IPS DF 6.9 (cell line): Measurements from ENCODE around the gene FAM229B.
A peak's percentile ranks its signal among the peaks of the same experiment; 100 is the strongest.

Experiments
- DNase-seq: peaks from one replicate; pipeline ENCODE4 v3.0.0-alpha.2; 2013; ENCODE audit warnings: low read depth, low spot score
- H3K27ac ChIP-seq: one replicate; pipeline ENCODE4 v1.5.1; 2013; ENCODE audit warnings: low read length, control low read depth
- H3K27me3 ChIP-seq: 2 replicates; pipeline ENCODE4 v1.6.1; 2013; ENCODE audit warnings: mild to moderate bottlenecking, low read length; ENCODE audit not compliant: control insufficient read depth, insufficient read depth
- H3K36me3 ChIP-seq: 2 replicates; pipeline ENCODE4 v1.6.1; 2013; ENCODE audit warnings: low read length; ENCODE audit not compliant: control insufficient read depth, insufficient read depth
- H3K4me1 ChIP-seq: 2 replicates; pipeline ENCODE4 v1.6.1; 2013; ENCODE audit warnings: low read length; ENCODE audit not compliant: control insufficient read depth, insufficient read depth
- H3K4me3 ChIP-seq: 2 replicates; pipeline ENCODE4 v1.5.1; 2013; ENCODE audit warnings: mild to moderate bottlenecking, low read length
- H3K9me3 ChIP-seq: 2 replicates; pipeline ENCODE4 v1.6.1; 2013; ENCODE audit warnings: low read length, inconsistent platforms; ENCODE audit not compliant: control insufficient read depth, insufficient read depth
- WGBS: extraction: QIAGEN DNeasy Blood & Tissue Kit; methylation state at CpG from one replicate; pipeline ENCODE4 v1.1.7; 2013; ENCODE audit warnings: mixed read lengths, missing lambda C conversion rate; ENCODE audit not compliant: insufficient read length, insufficient coverage; 5-methylcytosine and 5-hydroxymethylcytosine counted together

Gene FAM229B

GRCh38 chr6:112139052-112139451 is 51.7 kb downstream of the FAM229B start:
- no peaks in the 10 kb centered on the region for H3K4me1 ChIP-seq
- no peak overlapping the region for H3K27ac ChIP-seq
- H3K4me3 ChIP-seq: no peak overlapping the region
- H3K27me3 ChIP-seq: no peaks in the 10 kb centered on the region
- no CpG with 5 or more reads among the region's 8 CpGs for WGBS
- H3K9me3 ChIP-seq: no peaks in the 10 kb centered on the region
- no peaks in the 10 kb centered on the region for H3K36me3 ChIP-seq
- no peak for DNase-seq

DNA sequence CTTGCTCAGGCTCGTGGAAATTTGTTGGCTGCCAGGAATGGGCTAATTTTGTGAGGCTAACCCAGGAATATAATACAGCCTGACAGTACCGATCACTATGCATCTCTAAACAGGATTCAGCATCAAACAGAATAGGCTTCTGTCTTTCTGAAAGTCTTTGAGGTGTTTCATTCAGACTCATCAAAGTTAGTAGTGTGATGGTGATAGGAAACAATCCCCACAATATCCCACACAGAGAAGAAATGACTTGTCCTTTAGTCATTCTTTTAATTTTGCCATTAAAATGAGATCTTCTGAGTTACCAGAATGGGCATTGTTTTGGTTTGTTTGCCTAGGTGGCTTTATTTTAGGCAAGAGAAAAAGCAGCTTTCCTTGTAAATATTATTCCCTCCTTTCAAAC is 54.3 kb downstream of the FAM229B start:
- Histone ChIP-seq H3K9me3 (no peaks in the 10 kb centered on the region), H3K4me3 (no peak overlapping the region), H3K36me3 (no peaks in the 10 kb centered on the region), H3K27me3 (no peaks in the 10 kb centered on the region), H3K4me1 (no peaks in the 10 kb centered on the region), H3K27ac (no peak overlapping the region)
- WGBS: no CpG with 5 or more reads among the region's 2 CpGs
- no peak for DNase-seq

DNA sequence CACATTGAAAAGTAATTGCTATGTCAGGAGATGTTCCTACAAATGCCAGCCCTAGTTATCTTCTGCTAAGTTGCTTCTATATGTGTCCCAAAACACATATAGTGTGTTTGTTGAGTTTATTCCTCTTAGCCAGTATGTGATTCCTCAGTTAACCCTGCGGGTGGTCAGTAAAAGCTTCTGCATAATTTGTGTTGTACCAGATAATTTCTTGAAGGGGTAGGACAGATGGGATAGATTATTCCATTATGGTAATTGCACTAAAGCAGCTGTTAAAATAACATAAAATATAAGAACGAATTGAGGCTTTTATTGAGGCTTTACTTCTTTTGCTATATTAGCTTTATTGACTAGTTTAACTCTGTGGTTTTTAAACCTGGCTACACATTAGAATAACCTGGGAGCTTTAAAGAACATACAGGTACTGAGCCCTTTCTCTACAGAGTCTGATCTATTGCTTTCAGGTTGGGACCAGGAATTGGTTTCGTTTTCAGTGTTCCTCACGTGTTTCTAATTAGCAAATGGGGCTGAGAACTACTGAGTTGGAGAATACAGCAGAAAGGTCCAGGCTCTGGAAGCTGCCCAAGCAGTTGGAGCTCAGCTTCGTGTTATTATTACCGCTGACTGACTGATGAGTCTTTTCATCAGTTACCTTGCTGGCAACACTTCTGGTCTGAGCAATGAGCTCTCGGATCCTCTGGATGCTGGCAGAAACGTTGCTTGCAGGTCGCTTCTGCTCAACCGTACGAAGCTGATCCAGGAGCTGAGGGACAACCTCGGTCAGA is 56.9 kb downstream of the FAM229B start:
- no peaks in the 10 kb centered on the region for H3K4me1 ChIP-seq
- WGBS: no CpG with 5 or more reads among the region's 12 CpGs
- H3K27me3 ChIP-seq: no peaks in the 10 kb centered on the region
- no peaks in the 10 kb centered on the region for H3K36me3 ChIP-seq
- H3K4me3 ChIP-seq: no peak overlapping the region
- H3K27ac ChIP-seq: no peak overlapping the region
- no peak for DNase-seq
- no peaks in the 10 kb centered on the region for H3K9me3 ChIP-seq

DNA sequence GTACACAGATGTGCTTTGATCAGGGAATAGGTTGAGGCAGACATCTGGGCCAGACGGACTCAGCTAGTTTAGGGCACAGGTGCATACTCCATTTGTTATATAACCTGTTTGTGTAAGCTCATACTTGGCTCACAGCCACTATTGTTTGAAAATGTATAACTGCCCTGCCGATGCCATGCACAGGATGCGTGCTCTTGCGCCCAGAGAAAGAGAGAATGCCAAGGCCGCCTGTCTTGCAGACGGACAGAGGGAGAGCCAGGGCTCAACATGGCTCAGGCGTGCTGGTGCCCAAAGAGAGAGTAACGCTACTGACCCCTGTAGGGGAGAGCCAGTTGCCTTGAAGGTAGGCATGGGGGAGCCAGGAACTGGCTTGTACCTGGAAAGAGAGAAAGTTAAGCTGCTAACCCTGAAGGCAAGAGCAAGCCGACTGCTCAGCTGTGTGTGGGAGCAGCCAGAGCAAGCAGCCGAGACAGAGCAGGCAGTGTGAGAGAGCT is 57.7 kb downstream of the FAM229B start:
- no peaks in the 10 kb centered on the region for H3K4me1 ChIP-seq
- no peaks in the 10 kb centered on the region for H3K36me3 ChIP-seq
- no peaks in the 10 kb centered on the region for H3K9me3 ChIP-seq
- H3K27me3 ChIP-seq: no peaks in the 10 kb centered on the region
- no peak overlapping the region for H3K4me3 ChIP-seq
- WGBS: no CpG with 5 or more reads among the region's 10 CpGs
- no peak overlapping the region for H3K27ac ChIP-seq
- DNase-seq: peak; percentile 20

GRCh38 chr6:112148103-112148502 is 60.7 kb downstream of the FAM229B start:
- Histone ChIP-seq H3K9me3 (no peaks in the 10 kb centered on the region), H3K4me3 (no peak overlapping the region), H3K36me3 (no peaks in the 10 kb centered on the region), H3K27ac (no peak overlapping the region), H3K4me1 (no peaks in the 10 kb centered on the region), H3K27me3 (no peaks in the 10 kb centered on the region)
- no peak for DNase-seq
- no CpG with 5 or more reads among the region's 6 CpGs for WGBS

DNA sequence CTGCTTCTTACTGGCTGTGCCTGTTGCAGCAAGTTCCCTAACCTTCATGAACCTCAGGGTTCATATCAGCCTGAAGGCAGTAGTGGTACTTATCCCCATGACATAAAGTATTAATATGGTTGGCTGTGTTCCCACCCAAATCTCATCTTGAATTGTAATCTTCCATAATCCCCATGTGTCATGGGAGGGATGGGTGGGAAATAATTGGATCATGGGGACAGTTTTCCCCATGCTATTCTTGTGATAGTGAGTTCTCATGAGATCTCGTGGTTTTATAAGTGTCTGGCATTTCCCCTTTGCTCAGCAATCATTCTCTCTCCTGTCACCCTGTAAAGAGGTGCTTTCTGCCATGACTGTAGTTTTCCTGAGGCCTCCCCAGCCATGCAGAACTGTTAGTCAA is 61.8 kb downstream of the FAM229B start:
- Histone ChIP-seq H3K4me3 (no peak overlapping the region), H3K9me3 (no peaks in the 10 kb centered on the region), H3K27me3 (no peaks in the 10 kb centered on the region), H3K4me1 (no peaks in the 10 kb centered on the region), H3K27ac (no peak overlapping the region), H3K36me3 (no peaks in the 10 kb centered on the region)
- DNase-seq: no peak
- WGBS: no CpG with 5 or more reads among the region's 1 CpG

GRCh38 chr6:112149719-112150263 is 62.4 kb downstream of the FAM229B start:
- Histone ChIP-seq H3K9me3 (no peaks in the 10 kb centered on the region), H3K36me3 (no peaks in the 10 kb centered on the region), H3K4me3 (no peak overlapping the region), H3K27me3 (no peaks in the 10 kb centered on the region), H3K27ac (no peak overlapping the region), H3K4me1 (no peaks in the 10 kb centered on the region)
- no CpG with 5 or more reads among the region's 4 CpGs for WGBS
- no peak for DNase-seq

- no peaks in the 10 kb centered on the region for H3K9me3 ChIP-seq
- H3K4me1 ChIP-seq: no peaks in the 10 kb centered on the region
- no peak overlapping the region for H3K4me3 ChIP-seq
- no CpG with 5 or more reads among the region's 5 CpGs for WGBS
- DNase-seq: no peak
- H3K36me3 ChIP-seq: no peaks in the 10 kb centered on the region
- H3K27ac ChIP-seq: no peak overlapping the region
- no peaks in the 10 kb centered on the region for H3K27me3 ChIP-seq
Measured at GRCh38 chr6:112150363-112150762, 63.0 kb downstream of the FAM229B start.
